Panc1 (cell line): ENCODE data around the gene RAB27B. TPM values are rescaled to one million over a fixed set of nuclear protein-coding genes. Genes with fewer than 3 reads are reported as not detected.

ENCODE experiments used
- ATAC-seq: fragments of 200-7000 bp; cut with Tn5 transposase; 2 replicates; pipeline ENCODE4 v1.9.1; 2020; ENCODE audit warnings: mild to moderate bottlenecking, moderate library complexity
- BruUV-seq: library from RNA; stranded (reverse); fragments of 400-500 nt; replicated peaks from 2 replicates; lab custom pipeline; 2021; lab: Mats Ljungman, UMichigan
- CTCF ChIA-PET: fragments of 300-600 bp; sonication (Branson Sonifier 250); formaldehyde crosslinking; loops from one replicate; lab custom pipeline; 2022; ENCODE audit warnings: antibody characterized with exemption; lab: Charles Lee
- POLR2A ChIA-PET: fragments of 300-600 bp; sonication (Branson Sonifier 250); formaldehyde crosslinking; loops from one replicate; lab custom pipeline; 2022; ENCODE audit warnings: antibody characterized with exemption; lab: Charles Lee
- DNase-seq: peaks from one replicate; pipeline ENCODE4 v3.0.0-alpha.2; 2010; ENCODE audit warnings: low read depth, low spot score
- H3K27ac ChIP-seq: 2 replicates; pipeline ENCODE4 v1.5.1; 2011; ENCODE audit warnings: mild to moderate bottlenecking, low read length, inconsistent platforms
- H3K27me3 ChIP-seq: fragments of 200-500 bp; sonication (Bioruptor generic); 2 replicates; pipeline ENCODE4 v1.6.0; 2014; ENCODE audit warnings: low read length, inconsistent platforms; ENCODE audit not compliant: control insufficient read depth, insufficient read depth
- H3K36me3 ChIP-seq: fragments of 200-500 bp; sonication (Bioruptor generic); 2 replicates; pipeline ENCODE4 v1.5.1; 2014; ENCODE audit warnings: inconsistent platforms, mild to moderate bottlenecking, low read length, moderate library complexity; ENCODE audit not compliant: control insufficient read depth, insufficient read depth
- H3K4me1 ChIP-seq: 2 replicates; pipeline ENCODE4 v1.5.1; 2011; ENCODE audit warnings: inconsistent platforms, mild to moderate bottlenecking, low read length, moderate library complexity; ENCODE audit not compliant: control insufficient read depth, insufficient read depth
- H3K4me3 ChIP-seq, 2 experiments: 2 replicates each; pipeline ENCODE4 v1.5.1; 2011 to 2012; ENCODE audit warnings: low read depth in 2 of 2, low read length in 2 of 2, mild to moderate bottlenecking in 2 of 2, inconsistent platforms in 1 of 2, moderate library complexity in 1 of 2
- H3K9me3 ChIP-seq: fragments of 200-500 bp; sonication (Bioruptor generic); 2 replicates; pipeline ENCODE4 v1.5.1; 2014; ENCODE audit warnings: low read depth, mild to moderate bottlenecking, inconsistent platforms, low read length, moderate library complexity; ENCODE audit not compliant: control insufficient read depth, insufficient read depth
- POLR2AphosphoS5 ChIP-seq: IDR thresholded peaks from 2 replicates; pipeline ENCODE4 v1.6.1; 2012; ENCODE audit warnings: mild to moderate bottlenecking, low read depth, low read length, moderate library complexity
- SIN3A ChIP-seq: IDR thresholded peaks from 2 replicates; pipeline ENCODE4 v1.6.1; 2012; ENCODE audit warnings: low read depth, mild to moderate bottlenecking, low read length, moderate library complexity, borderline replicate concordance; ENCODE audit not compliant: insufficient read depth
- TCF7L2 ChIP-seq: IDR thresholded peaks from 2 replicates; pipeline ENCODE4 v1.6.1; 2011; ENCODE audit warnings: mild to moderate bottlenecking, low read depth, low read length, inconsistent platforms
- in situ Hi-C: cut with HindIII; loops from 2 replicates; pipeline ENCODE4 v1.10.0; 2016; ENCODE audit warnings: low sequenced_read_pairs, low pct_unique_long_range_greater_than_20kb
- intact Hi-C: fragments of 100-400 bp; cut with micrococcal nuclease; formaldehyde crosslinking; loops from one replicate; pipeline ENCODE4 v1.10.0; 2022; ENCODE audit not compliant: unreplicated experiment
- total RNA-seq: library from RNA; stranded (reverse); gene quantifications from one replicate; pipeline ENCODE4 v1.2.1, GENCODE V29; 2021; ENCODE audit not compliant: unreplicated experiment
- TF ChIP-seq, protein P1 (sequence below), 2 experiments: IDR thresholded peaks; 2 replicates each; pipeline ENCODE4 v1.6.1; 2011 to 2012; ENCODE audit warnings: low read depth in 2 of 2, control low read depth in 1 of 2, low read length in 1 of 2, mild to moderate bottlenecking in 1 of 2, moderate library complexity in 1 of 2; ENCODE audit not compliant: insufficient read depth in 1 of 2
- TF ChIP-seq, protein P2 (sequence below): fragments of 450-650 bp; IDR thresholded peaks from 2 replicates; pipeline ENCODE4 v1.5.1; 2017; ENCODE audit warnings: mild to moderate bottlenecking

The RAB27B gene
- total RNA-seq, 1 experiment from 2014 or later, result 3.9 TPM

DNA sequence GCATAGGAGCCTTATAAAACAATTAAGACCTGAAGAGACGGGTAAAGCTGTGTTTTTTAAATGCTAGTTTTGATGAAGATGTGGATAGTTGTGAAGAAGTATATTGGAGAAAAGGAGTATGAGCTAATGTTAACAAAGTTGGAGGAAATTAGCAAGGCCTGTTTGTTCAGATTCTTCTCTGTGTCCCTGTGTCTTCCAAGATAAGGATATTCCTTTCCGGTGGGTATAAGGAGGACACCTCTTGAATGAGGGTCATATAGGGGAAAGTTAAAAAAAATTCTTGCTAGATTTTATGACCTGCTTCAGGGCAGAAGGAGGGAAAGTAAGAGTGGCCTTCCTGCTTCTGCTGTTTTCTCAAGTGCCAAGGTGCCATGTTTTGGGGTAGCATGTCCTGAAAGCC is 72.0 kb downstream of the RAB27B start:
- Histone ChIP-seq H3K4me1 (no peaks in the 10 kb centered on the region), H3K27me3 (no peaks in the 10 kb centered on the region), H3K9me3 (no peaks in the 10 kb centered on the region), H3K27ac (no peak overlapping the region), H3K36me3 (no peaks in the 10 kb centered on the region), H3K4me3 (no peak overlapping the region)
- no TSS peak for BruUV-seq
- in situ Hi-C loops (no loop called here), intact Hi-C loops (no loop called here)
- TF ChIP-seq, protein P1, sequence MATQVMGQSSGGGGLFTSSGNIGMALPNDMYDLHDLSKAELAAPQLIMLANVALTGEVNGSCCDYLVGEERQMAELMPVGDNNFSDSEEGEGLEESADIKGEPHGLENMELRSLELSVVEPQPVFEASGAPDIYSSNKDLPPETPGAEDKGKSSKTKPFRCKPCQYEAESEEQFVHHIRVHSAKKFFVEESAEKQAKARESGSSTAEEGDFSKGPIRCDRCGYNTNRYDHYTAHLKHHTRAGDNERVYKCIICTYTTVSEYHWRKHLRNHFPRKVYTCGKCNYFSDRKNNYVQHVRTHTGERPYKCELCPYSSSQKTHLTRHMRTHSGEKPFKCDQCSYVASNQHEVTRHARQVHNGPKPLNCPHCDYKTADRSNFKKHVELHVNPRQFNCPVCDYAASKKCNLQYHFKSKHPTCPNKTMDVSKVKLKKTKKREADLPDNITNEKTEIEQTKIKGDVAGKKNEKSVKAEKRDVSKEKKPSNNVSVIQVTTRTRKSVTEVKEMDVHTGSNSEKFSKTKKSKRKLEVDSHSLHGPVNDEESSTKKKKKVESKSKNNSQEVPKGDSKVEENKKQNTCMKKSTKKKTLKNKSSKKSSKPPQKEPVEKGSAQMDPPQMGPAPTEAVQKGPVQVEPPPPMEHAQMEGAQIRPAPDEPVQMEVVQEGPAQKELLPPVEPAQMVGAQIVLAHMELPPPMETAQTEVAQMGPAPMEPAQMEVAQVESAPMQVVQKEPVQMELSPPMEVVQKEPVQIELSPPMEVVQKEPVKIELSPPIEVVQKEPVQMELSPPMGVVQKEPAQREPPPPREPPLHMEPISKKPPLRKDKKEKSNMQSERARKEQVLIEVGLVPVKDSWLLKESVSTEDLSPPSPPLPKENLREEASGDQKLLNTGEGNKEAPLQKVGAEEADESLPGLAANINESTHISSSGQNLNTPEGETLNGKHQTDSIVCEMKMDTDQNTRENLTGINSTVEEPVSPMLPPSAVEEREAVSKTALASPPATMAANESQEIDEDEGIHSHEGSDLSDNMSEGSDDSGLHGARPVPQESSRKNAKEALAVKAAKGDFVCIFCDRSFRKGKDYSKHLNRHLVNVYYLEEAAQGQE (IDR thresholded peaks at IDR 0.05; ENCODE audit: insufficient read depth in 1 of 2, low read depth in 2 of 2, low read length in 1 of 2), result no peak
- TF ChIP-seq SIN3A (no peak), POLR2AphosphoS5 (no peak), TCF7L2 (no peak)
- TF ChIP-seq, protein P2, sequence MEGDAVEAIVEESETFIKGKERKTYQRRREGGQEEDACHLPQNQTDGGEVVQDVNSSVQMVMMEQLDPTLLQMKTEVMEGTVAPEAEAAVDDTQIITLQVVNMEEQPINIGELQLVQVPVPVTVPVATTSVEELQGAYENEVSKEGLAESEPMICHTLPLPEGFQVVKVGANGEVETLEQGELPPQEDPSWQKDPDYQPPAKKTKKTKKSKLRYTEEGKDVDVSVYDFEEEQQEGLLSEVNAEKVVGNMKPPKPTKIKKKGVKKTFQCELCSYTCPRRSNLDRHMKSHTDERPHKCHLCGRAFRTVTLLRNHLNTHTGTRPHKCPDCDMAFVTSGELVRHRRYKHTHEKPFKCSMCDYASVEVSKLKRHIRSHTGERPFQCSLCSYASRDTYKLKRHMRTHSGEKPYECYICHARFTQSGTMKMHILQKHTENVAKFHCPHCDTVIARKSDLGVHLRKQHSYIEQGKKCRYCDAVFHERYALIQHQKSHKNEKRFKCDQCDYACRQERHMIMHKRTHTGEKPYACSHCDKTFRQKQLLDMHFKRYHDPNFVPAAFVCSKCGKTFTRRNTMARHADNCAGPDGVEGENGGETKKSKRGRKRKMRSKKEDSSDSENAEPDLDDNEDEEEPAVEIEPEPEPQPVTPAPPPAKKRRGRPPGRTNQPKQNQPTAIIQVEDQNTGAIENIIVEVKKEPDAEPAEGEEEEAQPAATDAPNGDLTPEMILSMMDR, result no peak
- CTCF ChIA-PET, result no interaction called here
- DNase-seq, result no peak
- ATAC-seq, result no peak
- POLR2A ChIA-PET, result no interaction called here

DNA sequence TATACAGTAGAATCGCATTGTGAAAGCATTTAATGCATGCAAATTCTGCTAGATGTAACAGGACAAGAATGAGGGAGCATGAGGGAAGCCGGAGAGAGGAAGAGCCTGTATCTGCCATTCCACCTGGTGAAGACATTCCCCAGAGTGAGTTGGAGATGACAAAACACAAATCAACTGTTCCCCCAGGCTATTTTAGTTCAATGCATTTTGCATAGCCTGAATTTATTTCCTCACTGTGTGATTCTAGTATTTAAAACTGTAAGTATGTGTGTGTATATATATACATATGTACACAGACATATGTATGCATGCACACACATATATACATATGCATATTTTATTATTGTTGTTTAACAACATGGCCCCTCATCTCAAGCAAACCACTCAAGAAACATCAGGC is 76.3 kb downstream of the RAB27B start:
- Histone ChIP-seq H3K4me3 (no peak overlapping the region), H3K9me3 (no peaks in the 10 kb centered on the region), H3K36me3 (no peaks in the 10 kb centered on the region), H3K27me3 (no peaks in the 10 kb centered on the region), H3K27ac (no peak overlapping the region), H3K4me1 (no peaks in the 10 kb centered on the region)
- TF ChIP-seq, protein P2, result no peak
- no peak for TF ChIP-seq SIN3A
- TF ChIP-seq POLR2AphosphoS5, result no peak
- no peak for TF ChIP-seq TCF7L2
- TF ChIP-seq, protein P1 (IDR thresholded peaks at IDR 0.05; ENCODE audit: insufficient read depth in 1 of 2, low read depth in 2 of 2, low read length in 1 of 2), result no peak
- POLR2A ChIA-PET, result no interaction called here
- ATAC-seq, result no peak
- in situ Hi-C loops, result no loop called here
- CTCF ChIA-PET, result no interaction called here
- DNase-seq, result no peak
- no TSS peak for BruUV-seq
- intact Hi-C loops, result no loop called here
